HepG2 (cell line): ENCODE results near the gene BCAS3. TPM values are rescaled to one million over a fixed set of nuclear protein-coding genes. Genes with fewer than 3 reads are reported as not detected.

Experiments used
- ELF4 ChIP-seq: sonication (generic); formaldehyde crosslinking; IDR thresholded peaks from 2 replicates; pipeline ENCODE4 v1.5.0; 2020; ENCODE audit warnings: missing genetic modification reagents, mild to moderate bottlenecking, moderate library complexity, borderline replicate concordance
- IKZF1 ChIP-seq: fragments of 450-650 bp; IDR thresholded peaks from 2 replicates; pipeline ENCODE4 v1.7.1; 2016
- MBD4 ChIP-seq: IDR thresholded peaks from 2 replicates; pipeline ENCODE4 v1.6.1; 2012; ENCODE audit warnings: low read length, inconsistent platforms, borderline replicate concordance
- MIER2 ChIP-seq: IDR thresholded peaks from 2 replicates; pipeline ENCODE4 v1.6.1; 2016; ENCODE audit warnings: missing biosample characterization, missing genetic modification reagents
- NFIB ChIP-seq: sonication (generic); formaldehyde crosslinking; IDR thresholded peaks from 2 replicates; pipeline ENCODE4 v1.9.0; 2021; ENCODE audit warnings: missing genetic modification reagents, mild to moderate bottlenecking, borderline replicate concordance
- RFX5 ChIP-seq: IDR thresholded peaks from 2 replicates; pipeline ENCODE4 v1.6.1; 2011; ENCODE audit warnings: low read depth, low read length, improper control_type of control experiment
- SAP130 ChIP-seq: IDR thresholded peaks from 2 replicates; pipeline ENCODE4 v1.6.1; 2016; ENCODE audit warnings: low read depth
- SIN3B ChIP-seq: fragments of 150-350 bp; IDR thresholded peaks from 2 replicates; pipeline ENCODE4 v1.6.1; 2014; ENCODE audit warnings: low read length
- TAF15 ChIP-seq: fragments of 200-400 bp; formaldehyde crosslinking; IDR thresholded peaks from one replicate; pipeline ENCODE4 v1.6.1; 2018; ENCODE audit warnings: mild to moderate bottlenecking, low read depth, low read length; ENCODE audit not compliant: poor library complexity, severe bottlenecking
- TSC22D2 ChIP-seq: sonication (generic); formaldehyde crosslinking; IDR thresholded peaks from 2 replicates; pipeline ENCODE4 v1.5.1; 2020; ENCODE audit warnings: missing genetic modification reagents, mild to moderate bottlenecking, borderline replicate concordance
- ZBTB20 ChIP-seq: sonication (generic); formaldehyde crosslinking; IDR thresholded peaks from 2 replicates; pipeline ENCODE4 v1.8.1; 2023; ENCODE audit warnings: missing genetic modification reagents, low read depth, mild to moderate bottlenecking, borderline replicate concordance
- ZIK1 ChIP-seq: sonication (generic); formaldehyde crosslinking; IDR thresholded peaks from 2 replicates; pipeline ENCODE4 v1.5.0; 2020; ENCODE audit warnings: mild to moderate bottlenecking, low read depth, missing genetic modification reagents, borderline replicate concordance
- ZNF773 ChIP-seq: sonication (generic); formaldehyde crosslinking; IDR thresholded peaks from 2 replicates; pipeline ENCODE4 v1.4.0; 2020; ENCODE audit warnings: missing genetic modification reagents, borderline replicate concordance
- polyA plus RNA-seq, 8 experiments: library from polyadenylated mRNA; depleted of rRNA in 3 of 8; stranded (reverse) in 7 of 8; unstranded in 1 of 8; fragments of >200 nt; fragmentation: Illumina TruSeq in 4 of 8; extraction: Trizol in 4 of 8; gene quantifications; 2 replicates each; pipeline versions ENCODE4 v1.2.1 to v1.2.3, GENCODE V29; 2011 to 2016; ENCODE audit warnings: low read depth in 4 of 8, missing spikeins in 1 of 8, mixed read lengths in 1 of 8; ENCODE audit not compliant: insufficient read depth in 1 of 8
- total RNA-seq, 5 experiments: library from RNA; depleted of rRNA; stranded (reverse); fragments of >200 nt; fragmentation: Illumina TruSeq; extraction: Trizol; gene quantifications; 2 replicates each; pipeline ENCODE4 v1.2.3, GENCODE V29; 2016; ENCODE audit warnings: low read depth in 1 of 5
- TF ChIP-seq, protein P1 (sequence below): sonication (generic); formaldehyde crosslinking; IDR thresholded peaks from 2 replicates; pipeline ENCODE4 v1.8.0; 2022; ENCODE audit warnings: mild to moderate bottlenecking, missing genetic modification reagents; ENCODE audit not compliant: insufficient replicate concordance
- TF ChIP-seq, protein P2 (sequence below): sonication (generic); formaldehyde crosslinking; IDR thresholded peaks from 2 replicates; pipeline ENCODE4 v1.8.1; 2023; ENCODE audit warnings: mild to moderate bottlenecking, moderate library complexity, missing genetic modification reagents
- TF ChIP-seq, protein P3 (sequence below): sonication (generic); formaldehyde crosslinking; IDR thresholded peaks from 2 replicates; pipeline ENCODE4 v1.4.0; 2020; ENCODE audit warnings: missing genetic modification reagents, borderline replicate concordance
- TF ChIP-seq, protein P4 (sequence below): sonication (generic); formaldehyde crosslinking; IDR thresholded peaks from 2 replicates; pipeline ENCODE4 v1.8.0; 2022; ENCODE audit warnings: missing genetic modification reagents, mild to moderate bottlenecking, borderline replicate concordance

Gene BCAS3
- total and polyA plus RNA-seq, 2 of the 13 experiments (the other 11 are each of a cell fraction or from before 2014, with no cell fraction given), result 10.7 to 11.2 TPM

DNA sequence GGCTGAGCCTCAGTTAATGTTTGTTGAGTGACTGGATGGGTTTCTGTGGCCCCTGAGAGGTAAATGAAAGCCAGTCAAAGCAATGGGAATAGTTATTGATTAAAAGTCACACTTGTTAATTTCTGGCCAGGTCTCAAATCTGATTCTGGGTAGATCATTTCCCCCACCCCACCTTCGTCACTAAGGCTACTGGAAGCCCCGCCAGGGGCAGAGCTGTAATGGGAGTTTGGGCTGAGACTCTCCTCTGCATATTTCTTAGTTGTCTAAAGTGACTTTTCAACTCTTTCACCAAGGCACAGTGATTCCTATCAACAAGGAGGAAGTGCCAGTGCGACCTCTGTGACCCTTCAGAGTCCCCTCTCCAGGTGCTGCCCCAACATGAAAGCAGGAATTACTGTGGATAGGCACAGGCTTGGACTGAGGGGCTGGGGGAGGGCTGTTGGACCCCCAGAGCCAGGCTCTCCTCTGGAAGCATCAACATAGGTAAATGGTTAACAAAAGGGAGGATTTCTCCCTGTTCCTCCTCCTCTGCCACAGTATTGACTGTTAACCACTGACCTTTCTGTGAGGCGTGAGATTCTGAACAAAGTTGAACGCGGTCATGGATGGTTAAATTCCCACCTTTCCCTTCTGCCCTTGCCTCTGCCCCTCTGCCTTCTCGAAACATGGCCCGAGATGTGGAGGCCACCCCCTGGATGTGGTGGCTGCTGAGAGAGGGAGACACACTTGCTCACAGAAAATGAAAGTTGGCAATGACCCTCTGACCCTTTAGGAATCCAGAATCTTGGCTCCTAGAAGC, 701.2 kb downstream of the BCAS3 start (continued):
- TF ChIP-seq, protein P1, sequence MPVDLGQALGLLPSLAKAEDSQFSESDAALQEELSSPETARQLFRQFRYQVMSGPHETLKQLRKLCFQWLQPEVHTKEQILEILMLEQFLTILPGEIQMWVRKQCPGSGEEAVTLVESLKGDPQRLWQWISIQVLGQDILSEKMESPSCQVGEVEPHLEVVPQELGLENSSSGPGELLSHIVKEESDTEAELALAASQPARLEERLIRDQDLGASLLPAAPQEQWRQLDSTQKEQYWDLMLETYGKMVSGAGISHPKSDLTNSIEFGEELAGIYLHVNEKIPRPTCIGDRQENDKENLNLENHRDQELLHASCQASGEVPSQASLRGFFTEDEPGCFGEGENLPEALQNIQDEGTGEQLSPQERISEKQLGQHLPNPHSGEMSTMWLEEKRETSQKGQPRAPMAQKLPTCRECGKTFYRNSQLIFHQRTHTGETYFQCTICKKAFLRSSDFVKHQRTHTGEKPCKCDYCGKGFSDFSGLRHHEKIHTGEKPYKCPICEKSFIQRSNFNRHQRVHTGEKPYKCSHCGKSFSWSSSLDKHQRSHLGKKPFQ (CRISPR knock-in tag), result no peak
- TF ChIP-seq TSC22D2 (CRISPR knock-in tag) (no peak), ELF4 (CRISPR knock-in tag) (no peak), IKZF1 (no peak), NFIB (CRISPR knock-in tag) (no peak), ZIK1 (CRISPR knock-in tag) (no peak), TAF15 (no peak), ZBTB20 (CRISPR knock-in tag) (no peak), ZNF773 (CRISPR knock-in tag) (no peak), SAP130 (0 out of 2 replicates have a peak, but pooled peaks have one; percentile 17), RFX5 (no peak), SIN3B (no peak), MBD4 (no peak), MIER2 (CRISPR knock-in tag) (0 out of 2 replicates have a peak, but pooled peaks have one; percentile 20)
- TF ChIP-seq, protein P2, sequence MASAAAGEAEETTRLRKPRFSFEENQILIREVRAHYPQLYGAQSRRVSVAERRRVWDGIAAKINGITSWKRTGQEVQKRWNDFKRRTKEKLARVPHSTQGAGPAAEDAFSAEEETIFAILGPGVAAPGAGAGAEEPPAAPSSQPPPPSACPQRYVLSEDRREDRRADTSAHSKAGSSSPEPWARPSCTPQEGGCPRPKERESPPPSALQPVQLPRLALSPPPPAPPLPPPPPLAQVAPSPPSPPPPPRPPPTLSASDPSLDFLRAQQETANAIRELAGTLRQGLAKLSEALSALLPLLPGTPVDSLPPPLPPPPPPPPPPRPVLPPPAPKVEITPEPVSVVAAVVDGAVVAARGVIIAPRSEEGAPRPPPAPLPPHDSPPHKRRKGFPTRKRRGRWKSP (CRISPR knock-in tag), result no peak
- TF ChIP-seq, protein P3, sequence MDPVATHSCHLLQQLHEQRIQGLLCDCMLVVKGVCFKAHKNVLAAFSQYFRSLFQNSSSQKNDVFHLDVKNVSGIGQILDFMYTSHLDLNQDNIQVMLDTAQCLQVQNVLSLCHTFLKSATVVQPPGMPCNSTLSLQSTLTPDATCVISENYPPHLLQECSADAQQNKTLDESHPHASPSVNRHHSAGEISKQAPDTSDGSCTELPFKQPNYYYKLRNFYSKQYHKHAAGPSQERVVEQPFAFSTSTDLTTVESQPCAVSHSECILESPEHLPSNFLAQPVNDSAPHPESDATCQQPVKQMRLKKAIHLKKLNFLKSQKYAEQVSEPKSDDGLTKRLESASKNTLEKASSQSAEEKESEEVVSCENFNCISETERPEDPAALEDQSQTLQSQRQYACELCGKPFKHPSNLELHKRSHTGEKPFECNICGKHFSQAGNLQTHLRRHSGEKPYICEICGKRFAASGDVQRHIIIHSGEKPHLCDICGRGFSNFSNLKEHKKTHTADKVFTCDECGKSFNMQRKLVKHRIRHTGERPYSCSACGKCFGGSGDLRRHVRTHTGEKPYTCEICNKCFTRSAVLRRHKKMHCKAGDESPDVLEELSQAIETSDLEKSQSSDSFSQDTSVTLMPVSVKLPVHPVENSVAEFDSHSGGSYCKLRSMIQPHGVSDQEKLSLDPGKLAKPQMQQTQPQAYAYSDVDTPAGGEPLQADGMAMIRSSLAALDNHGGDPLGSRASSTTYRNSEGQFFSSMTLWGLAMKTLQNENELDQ, result no peak
- TF ChIP-seq, protein P4, sequence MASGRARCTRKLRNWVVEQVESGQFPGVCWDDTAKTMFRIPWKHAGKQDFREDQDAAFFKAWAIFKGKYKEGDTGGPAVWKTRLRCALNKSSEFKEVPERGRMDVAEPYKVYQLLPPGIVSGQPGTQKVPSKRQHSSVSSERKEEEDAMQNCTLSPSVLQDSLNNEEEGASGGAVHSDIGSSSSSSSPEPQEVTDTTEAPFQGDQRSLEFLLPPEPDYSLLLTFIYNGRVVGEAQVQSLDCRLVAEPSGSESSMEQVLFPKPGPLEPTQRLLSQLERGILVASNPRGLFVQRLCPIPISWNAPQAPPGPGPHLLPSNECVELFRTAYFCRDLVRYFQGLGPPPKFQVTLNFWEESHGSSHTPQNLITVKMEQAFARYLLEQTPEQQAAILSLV, result no peak
